ENCODE data around the gene CEMIP. TPM values are rescaled to one million over a fixed set of nuclear protein-coding genes. Genes with fewer than 3 reads are reported as not detected.

CEMIP gene
- total and polyA plus RNA-seq, 2 of the 4 experiments (the other 2 are of a cell fraction) = 63.8 to 78.0 TPM

- no peak for TF ChIP-seq MAFK (IDR thresholded peaks at IDR 0.05; ENCODE audit: low read depth, low read length)
These were observed 28.6 kb upstream of the CEMIP start (continued) for GRCh38 chr15:80750575-80750974.

- Histone ChIP-seq H3K18ac (ENCODE audit: low read depth, low read length) (no peak overlapping the region), H3K79me1 (ENCODE audit: low read depth in 1 of 2, low read length in 2 of 2) (peaks cover 46 to 57% of the 10 kb centered on the region in 2 experiments), H3K36me3 (ENCODE audit: control insufficient read depth, insufficient read depth, low read length) (peaks cover 36% of the 10 kb centered on the region), H4K5ac (ENCODE audit: low read depth, low read length) (no peak overlapping the region), H2BK120ac (ENCODE audit: low read depth, low read length) (no peak overlapping the region), H3K4me3 (ENCODE audit: insufficient read depth, low read depth, low read length) (no peak overlapping the region), H2BK15ac (ENCODE audit: low read depth, low read length) (no peak overlapping the region), H2BK20ac (ENCODE audit: low read depth, low read length) (no peak overlapping the region), H2BK5ac (ENCODE audit: low read depth, low read length, poor library complexity, severe bottlenecking) (no peak overlapping the region), H3K4me1 (ENCODE audit: control insufficient read depth, insufficient read depth, low read length) (peaks cover 3% of the 10 kb centered on the region; the same call in 1 of the 2 replicates), H3K14ac (replicated peaks; ENCODE audit: low read depth, low read length) (no peak overlapping the region), H2AK5ac (ENCODE audit: low read depth, low read length) (no peak overlapping the region), H3K23ac (ENCODE audit: low read depth, low read length) (no peak overlapping the region), H4K20me1 (ENCODE audit: insufficient read depth, low read length) (peaks cover 20% of the 10 kb centered on the region), H3K9ac (ENCODE audit: low read depth, low read length) (no peak overlapping the region), H3K4me2 (ENCODE audit: low read depth, low read length) (no peak overlapping the region), H3K4ac (ENCODE audit: low read depth, low read length) (no peak overlapping the region), H4K91ac (ENCODE audit: insufficient read depth, low read depth, low read length) (no peak overlapping the region), H3K27me3 (ENCODE audit: control insufficient read depth, insufficient read depth, low read length) (no peaks in the 10 kb centered on the region), H3K9me3 (ENCODE audit: control insufficient read depth, insufficient read depth, low read length) (no peaks in the 10 kb centered on the region), H2AK9ac (replicated peaks; ENCODE audit: low read depth, low read length, poor library complexity) (no peak overlapping the region), H3K27ac (ENCODE audit: insufficient read depth, low read length) (no peak overlapping the region), H3K56ac (ENCODE audit: extremely low read depth, insufficient read depth, low read length) (no peak overlapping the region), H3K9me1 (ENCODE audit: insufficient read depth, low read length) (peaks cover 16% of the 10 kb centered on the region), H2AFZ (replicated peaks; ENCODE audit: low read length, poor library complexity) (no peak overlapping the region), H4K8ac (ENCODE audit: low read depth in 2 of 2, low read length in 2 of 2) (no peak overlapping the region)
- in situ Hi-C loops (cut with MboI; ENCODE audit: low sequenced_read_pairs) = no loop called here
- dilution Hi-C loops (cut with HindIII; ENCODE audit: low sequenced_read_pairs, unreplicated experiment) = no loop called here
- ChIA-PET CTCF (interaction anchor here (0.8 kb wide), 1 partner anchor 192 kb away, joined by 4 read pairs; no protein-coding TSS in a partner anchor), POLR2A (ENCODE audit: unreplicated experiment) (no interaction called here)
- ATAC-seq (ENCODE audit: low read depth) (no peak), DNase-seq (no peak)
- intact Hi-C loops (cut with micrococcal nuclease) = no loop called here
- no CpG with 5 or more reads among the region's 4 CpGs for WGBS, 2 experiments (ENCODE audit: extremely low coverage in 2 of 2, insufficient read length in 1 of 2)
- no peak for TF ChIP-seq MXI1 (IDR thresholded peaks at IDR 0.05; ENCODE audit: borderline replicate concordance, low read depth, low read length)
- no peak for TF ChIP-seq ELK1 (IDR thresholded peaks at IDR 0.05; ENCODE audit: borderline replicate concordance, low read depth, low read length)
- no peak for TF ChIP-seq CTCF (conservative IDR thresholded peaks at IDR 0.05; ENCODE audit: low read depth, low read length)
- TF ChIP-seq BHLHE40 (IDR thresholded peaks at IDR 0.05; ENCODE audit: low read depth, low read length) = no peak
- TF ChIP-seq USF2 (IDR thresholded peaks at IDR 0.05; ENCODE audit: low read depth, low read length) = no peak
- TF ChIP-seq MAZ (IDR thresholded peaks at IDR 0.05; ENCODE audit: borderline replicate concordance, low read depth, low read length) = no peak
- TF ChIP-seq NFE2L2 (IDR thresholded peaks at IDR 0.05; ENCODE audit: low read depth, low read length) = no peak
- TF ChIP-seq POLR2A (IDR thresholded peaks at IDR 0.05; ENCODE audit: low read depth, low read length) = no peak
- no peak for TF ChIP-seq MAFK (IDR thresholded peaks at IDR 0.05; ENCODE audit: low read depth, low read length)
- no peak for TF ChIP-seq CHD1 (IDR thresholded peaks at IDR 0.05; ENCODE audit: low read depth, low read length)
- no peak for TF ChIP-seq RFX5 (IDR thresholded peaks at IDR 0.05; ENCODE audit: low read depth, low read length)
- TF ChIP-seq CEBPB (IDR thresholded peaks at IDR 0.05; ENCODE audit: low read depth, low read length) = no peak
- no peak for TF ChIP-seq RAD21 (IDR thresholded peaks at IDR 0.05; ENCODE audit: low read length)
- no TSS peak for BruUV-seq (replicated peaks)
These were observed 27.0 kb upstream of the CEMIP start for GRCh38 chr15:80752204-80752603.

Measured in IMR-90 (cell line).